ENCODE data around the gene MCL1.

MCL1 gene

DNA sequence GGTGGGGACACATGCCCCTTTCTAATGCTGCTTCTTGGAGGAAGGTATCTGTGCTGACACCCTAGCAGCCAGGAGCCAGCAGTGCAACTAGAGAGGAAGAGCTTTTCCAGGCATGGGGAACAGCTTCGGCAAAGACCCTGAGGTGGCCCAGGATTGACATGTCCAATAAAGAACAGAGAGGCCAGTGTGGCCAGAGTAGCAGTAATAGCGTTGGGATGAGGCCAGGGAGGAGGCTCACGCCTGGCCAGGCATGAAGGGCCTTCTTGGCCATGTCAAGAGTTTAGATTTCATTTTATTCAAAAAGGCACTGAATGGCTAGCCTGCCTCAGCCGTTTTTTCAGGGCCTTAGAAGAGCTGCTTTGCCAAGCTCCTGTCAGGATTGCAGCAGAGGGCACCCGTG, 46.5 kb downstream of the MCL1 start:
- Histone ChIP-seq H3K4me2 (no peak overlapping the region), H3K4me1 (ENCODE audit: low read depth, poor library complexity, severe bottlenecking) (peaks cover 5% of the 10 kb centered on the region), H3K27me3 (ENCODE audit: insufficient read depth, low read depth) (no peaks in the 10 kb centered on the region), H3K9ac (no peak overlapping the region), H3K36me3 (ENCODE audit: insufficient read depth) (no peaks in the 10 kb centered on the region), H3K79me2 (ENCODE audit: insufficient read depth, low read depth) (no peaks in the 10 kb centered on the region), H3K27ac (no peak overlapping the region), H4K20me1 (ENCODE audit: insufficient read depth) (no peaks in the 10 kb centered on the region), H2AFZ (ENCODE audit: low read depth) (peak overlapping the region; percentile 16; the same call in 1 of the 2 replicates), H3K4me3 (IDR thresholded peaks at IDR 0.05; ENCODE audit: insufficient read depth, low read depth, low read length) (no peak overlapping the region)
- TF ChIP-seq, protein P1, sequence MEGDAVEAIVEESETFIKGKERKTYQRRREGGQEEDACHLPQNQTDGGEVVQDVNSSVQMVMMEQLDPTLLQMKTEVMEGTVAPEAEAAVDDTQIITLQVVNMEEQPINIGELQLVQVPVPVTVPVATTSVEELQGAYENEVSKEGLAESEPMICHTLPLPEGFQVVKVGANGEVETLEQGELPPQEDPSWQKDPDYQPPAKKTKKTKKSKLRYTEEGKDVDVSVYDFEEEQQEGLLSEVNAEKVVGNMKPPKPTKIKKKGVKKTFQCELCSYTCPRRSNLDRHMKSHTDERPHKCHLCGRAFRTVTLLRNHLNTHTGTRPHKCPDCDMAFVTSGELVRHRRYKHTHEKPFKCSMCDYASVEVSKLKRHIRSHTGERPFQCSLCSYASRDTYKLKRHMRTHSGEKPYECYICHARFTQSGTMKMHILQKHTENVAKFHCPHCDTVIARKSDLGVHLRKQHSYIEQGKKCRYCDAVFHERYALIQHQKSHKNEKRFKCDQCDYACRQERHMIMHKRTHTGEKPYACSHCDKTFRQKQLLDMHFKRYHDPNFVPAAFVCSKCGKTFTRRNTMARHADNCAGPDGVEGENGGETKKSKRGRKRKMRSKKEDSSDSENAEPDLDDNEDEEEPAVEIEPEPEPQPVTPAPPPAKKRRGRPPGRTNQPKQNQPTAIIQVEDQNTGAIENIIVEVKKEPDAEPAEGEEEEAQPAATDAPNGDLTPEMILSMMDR (conservative IDR thresholded peaks at IDR 0.05; ENCODE audit: low read depth, low read length): peak; percentile 76

DNA sequence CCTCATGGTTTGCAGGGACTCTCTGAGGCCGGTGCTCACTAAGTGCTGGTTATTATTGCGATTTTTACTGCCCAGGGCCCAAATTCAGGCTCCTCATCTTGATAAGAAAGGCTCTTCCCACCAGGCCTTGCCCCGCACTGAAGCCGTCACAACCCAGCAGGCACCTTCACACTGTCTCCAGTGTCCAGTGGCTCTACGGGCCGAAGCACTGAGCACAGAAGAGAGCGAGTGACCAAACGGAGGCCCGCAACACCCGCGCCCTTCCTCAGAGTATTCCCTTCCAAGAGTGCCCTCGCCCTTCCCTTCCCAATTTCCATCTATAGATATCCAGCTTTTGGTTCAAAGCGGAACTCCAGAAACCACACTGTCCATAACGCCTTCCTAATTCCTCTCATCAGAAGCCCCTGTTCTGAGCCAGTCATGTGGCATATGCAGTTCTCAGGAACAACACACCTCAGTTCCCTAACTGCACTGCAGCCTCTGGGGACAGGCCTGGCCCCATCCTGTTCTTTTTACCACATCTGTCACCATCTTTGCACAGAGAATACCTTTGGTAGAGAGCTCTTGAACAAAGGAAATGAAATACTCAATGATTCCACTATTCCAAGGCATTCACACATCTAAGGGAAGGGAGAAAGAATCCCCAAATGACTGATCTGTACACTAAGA, 48.8 kb downstream of the MCL1 start:
- H2AFZ ChIP-seq (ENCODE audit: low read depth): no peak overlapping the region
- H3K9ac ChIP-seq: no peak overlapping the region
- H3K4me3 ChIP-seq (IDR thresholded peaks at IDR 0.05; ENCODE audit: insufficient read depth, low read depth, low read length): no peak overlapping the region
- peaks cover 5% of the 10 kb centered on the region for H3K4me1 ChIP-seq (ENCODE audit: low read depth, poor library complexity, severe bottlenecking)
- TF ChIP-seq, protein P1 (conservative IDR thresholded peaks at IDR 0.05; ENCODE audit: low read depth, low read length): no peak
- H4K20me1 ChIP-seq (ENCODE audit: insufficient read depth): no peaks in the 10 kb centered on the region
- no peaks in the 10 kb centered on the region for H3K79me2 ChIP-seq (ENCODE audit: insufficient read depth, low read depth)
- no peaks in the 10 kb centered on the region for H3K27me3 ChIP-seq (ENCODE audit: insufficient read depth, low read depth)
- H3K36me3 ChIP-seq (ENCODE audit: insufficient read depth): no peaks in the 10 kb centered on the region
- no peak overlapping the region for H3K27ac ChIP-seq
- H3K4me2 ChIP-seq: no peak overlapping the region

DNA sequence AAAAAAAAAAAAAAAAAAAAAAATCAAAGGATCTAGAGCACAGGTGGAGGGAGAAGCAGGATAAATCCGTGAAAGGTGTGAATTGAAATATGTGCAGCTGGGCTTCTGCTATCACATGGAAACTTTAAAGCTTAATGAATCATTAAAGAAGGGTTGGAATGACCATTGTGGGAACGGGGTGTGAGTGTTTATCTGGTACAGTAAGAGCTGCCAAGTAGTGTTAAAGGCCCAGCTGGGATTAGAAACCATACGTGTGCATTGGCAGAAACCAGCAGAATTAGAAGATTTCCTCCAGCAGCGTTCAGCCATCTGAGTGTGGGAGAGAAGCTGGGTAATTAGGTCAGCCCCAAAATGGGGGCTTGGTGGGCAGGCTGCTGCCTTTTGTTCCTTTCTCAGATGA, 50.4 kb downstream of the MCL1 start:
- Histone ChIP-seq H3K4me3 (IDR thresholded peaks at IDR 0.05; ENCODE audit: insufficient read depth, low read depth, low read length) (no peak overlapping the region), H4K20me1 (ENCODE audit: insufficient read depth) (no peaks in the 10 kb centered on the region), H3K27me3 (ENCODE audit: insufficient read depth, low read depth) (no peaks in the 10 kb centered on the region), H3K4me1 (ENCODE audit: low read depth, poor library complexity, severe bottlenecking) (peaks cover 5% of the 10 kb centered on the region), H2AFZ (ENCODE audit: low read depth) (no peak overlapping the region), H3K79me2 (ENCODE audit: insufficient read depth, low read depth) (no peaks in the 10 kb centered on the region), H3K27ac (no peak overlapping the region), H3K36me3 (ENCODE audit: insufficient read depth) (no peaks in the 10 kb centered on the region), H3K4me2 (no peak overlapping the region), H3K9ac (no peak overlapping the region)
- TF ChIP-seq, protein P1 (conservative IDR thresholded peaks at IDR 0.05; ENCODE audit: low read depth, low read length): no peak

DNA sequence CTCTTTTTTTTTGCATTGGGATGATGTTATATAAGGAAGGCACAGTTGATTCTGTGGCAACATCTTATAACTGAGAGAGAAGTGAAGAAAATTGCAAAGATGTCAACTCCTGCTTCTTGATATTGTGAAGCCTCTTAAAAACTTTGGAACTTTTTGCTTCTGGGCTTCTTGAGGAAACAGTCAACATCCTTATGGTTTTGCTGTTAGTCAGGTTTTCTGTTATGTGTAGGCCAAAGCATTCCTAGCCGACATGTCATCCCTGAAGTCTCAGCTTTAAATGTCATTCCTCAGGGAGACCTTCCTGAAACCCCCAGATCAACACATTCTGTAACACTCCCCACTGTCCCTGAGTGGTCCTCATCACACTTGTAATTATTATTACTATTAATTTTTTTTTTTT, 51.2 kb downstream of the MCL1 start:
- Histone ChIP-seq H3K4me3 (IDR thresholded peaks at IDR 0.05; ENCODE audit: insufficient read depth, low read depth, low read length) (no peak overlapping the region), H3K4me2 (no peak overlapping the region), H4K20me1 (ENCODE audit: insufficient read depth) (no peaks in the 10 kb centered on the region), H3K4me1 (ENCODE audit: low read depth, poor library complexity, severe bottlenecking) (peaks cover 5% of the 10 kb centered on the region), H3K79me2 (ENCODE audit: insufficient read depth, low read depth) (no peaks in the 10 kb centered on the region), H2AFZ (ENCODE audit: low read depth) (no peak overlapping the region), H3K36me3 (ENCODE audit: insufficient read depth) (no peaks in the 10 kb centered on the region), H3K9ac (no peak overlapping the region), H3K27me3 (ENCODE audit: insufficient read depth, low read depth) (no peaks in the 10 kb centered on the region), H3K27ac (no peak overlapping the region)
- TF ChIP-seq, protein P1 (conservative IDR thresholded peaks at IDR 0.05; ENCODE audit: low read depth, low read length): no peak

Data from KMS-11 (cell line).